Osteoblast (primary cell): ENCODE results near the gene SPINK6. TPM values are rescaled to one million over a fixed set of nuclear protein-coding genes. Genes with fewer than 3 reads are reported as not detected.

Source experiments
- DNase-seq: peaks from one replicate; pipeline ENCODE4 v3.0.0; 2011; ENCODE audit warnings: low spot score, mixed read lengths; ENCODE audit not compliant: insufficient read length; ENCODE audit errors: missing footprints
- H2AFZ ChIP-seq: 2 replicates; pipeline ENCODE4 v1.6.0; 2011; ENCODE audit warnings: mild to moderate bottlenecking, low read length
- H3K27ac ChIP-seq: 2 replicates; pipeline ENCODE4 v1.5.1; 2011; ENCODE audit warnings: mild to moderate bottlenecking, low read depth, low read length, moderate library complexity
- H3K27me3 ChIP-seq: 2 replicates; pipeline ENCODE4 v1.6.0; 2012; ENCODE audit warnings: mild to moderate bottlenecking, control low read depth, inconsistent platforms, low read length, moderate library complexity; ENCODE audit not compliant: insufficient read depth
- H3K36me3 ChIP-seq: 2 replicates; pipeline ENCODE4 v1.5.1; 2011; ENCODE audit warnings: mild to moderate bottlenecking, low read length, control low read depth, moderate library complexity; ENCODE audit not compliant: insufficient read depth
- H3K4me1 ChIP-seq: 2 replicates; pipeline ENCODE4 v1.5.1; 2011; ENCODE audit warnings: mild to moderate bottlenecking, low read length, control low read depth, moderate library complexity; ENCODE audit not compliant: insufficient read depth
- H3K4me2 ChIP-seq: 2 replicates; pipeline ENCODE4 v1.6.0; 2011; ENCODE audit warnings: mild to moderate bottlenecking, low read length; ENCODE audit not compliant: insufficient read depth
- H3K4me3 ChIP-seq: fragments of 200-600 bp; sonication (generic); 3 replicates; pipeline ENCODE4 v1.5.1; 2012; ENCODE audit warnings: mild to moderate bottlenecking, low read length, inconsistent platforms; ENCODE audit not compliant: insufficient read depth
- H3K79me2 ChIP-seq: 2 replicates; pipeline ENCODE4 v1.6.0; 2012; ENCODE audit warnings: mild to moderate bottlenecking, low read length, control low read depth, inconsistent platforms; ENCODE audit not compliant: insufficient read depth
- H3K9me3 ChIP-seq: 2 replicates; pipeline ENCODE4 v1.5.1; 2011; ENCODE audit warnings: low read depth, low read length, control low read depth
- H4K20me1 ChIP-seq: 2 replicates; pipeline ENCODE4 v1.6.0; 2012; ENCODE audit warnings: mild to moderate bottlenecking, low read length, control low read depth; ENCODE audit not compliant: insufficient read depth
- total RNA-seq: library from RNA; depleted of rRNA; stranded (reverse); fragments of >200 nt; gene quantifications from 2 replicates; pipeline ENCODE4 v1.2.3, GENCODE V29; 2012
- TF ChIP-seq, protein P1 (sequence below): IDR thresholded peaks from 2 replicates; pipeline ENCODE4 v1.5.1; 2011; ENCODE audit warnings: mild to moderate bottlenecking, low read depth, low read length, moderate library complexity; ENCODE audit errors: extremely low read depth

The SPINK6 gene, protein sequence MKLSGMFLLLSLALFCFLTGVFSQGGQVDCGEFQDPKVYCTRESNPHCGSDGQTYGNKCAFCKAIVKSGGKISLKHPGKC
- not detected in 2 replicates for total RNA-seq

GRCh38 chr5:148202531-148203203, at the start of gene SPINK6:
Gene SPINK6 (plus strand): TSS chr5:148203042. CDS start chr5:148203097, 55 bp downstream.
- DNase-seq, result no peak
- no peaks in the 10 kb centered on the region for H3K27me3 ChIP-seq
- no peaks in the 10 kb centered on the region for H3K36me3 ChIP-seq
- no peaks in the 10 kb centered on the region for H4K20me1 ChIP-seq
- no peaks in the 10 kb centered on the region for H3K79me2 ChIP-seq
- H3K27ac ChIP-seq, result no peak within 1 kb of the TSS
- TF ChIP-seq, protein P1, sequence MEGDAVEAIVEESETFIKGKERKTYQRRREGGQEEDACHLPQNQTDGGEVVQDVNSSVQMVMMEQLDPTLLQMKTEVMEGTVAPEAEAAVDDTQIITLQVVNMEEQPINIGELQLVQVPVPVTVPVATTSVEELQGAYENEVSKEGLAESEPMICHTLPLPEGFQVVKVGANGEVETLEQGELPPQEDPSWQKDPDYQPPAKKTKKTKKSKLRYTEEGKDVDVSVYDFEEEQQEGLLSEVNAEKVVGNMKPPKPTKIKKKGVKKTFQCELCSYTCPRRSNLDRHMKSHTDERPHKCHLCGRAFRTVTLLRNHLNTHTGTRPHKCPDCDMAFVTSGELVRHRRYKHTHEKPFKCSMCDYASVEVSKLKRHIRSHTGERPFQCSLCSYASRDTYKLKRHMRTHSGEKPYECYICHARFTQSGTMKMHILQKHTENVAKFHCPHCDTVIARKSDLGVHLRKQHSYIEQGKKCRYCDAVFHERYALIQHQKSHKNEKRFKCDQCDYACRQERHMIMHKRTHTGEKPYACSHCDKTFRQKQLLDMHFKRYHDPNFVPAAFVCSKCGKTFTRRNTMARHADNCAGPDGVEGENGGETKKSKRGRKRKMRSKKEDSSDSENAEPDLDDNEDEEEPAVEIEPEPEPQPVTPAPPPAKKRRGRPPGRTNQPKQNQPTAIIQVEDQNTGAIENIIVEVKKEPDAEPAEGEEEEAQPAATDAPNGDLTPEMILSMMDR, result no peak
- no peaks in the 10 kb centered on the region for H3K9me3 ChIP-seq
- H3K4me2 ChIP-seq, result no peak within 1 kb of the TSS
- no peak within 1 kb of the TSS for H3K4me3 ChIP-seq
- H3K4me1 ChIP-seq, result no peaks in the 10 kb centered on the region
- H2AFZ ChIP-seq, result no peak within 1 kb of the TSS

- Histone ChIP-seq H2AFZ (no peak overlapping the region), H3K79me2 (no peaks in the 10 kb centered on the region), H3K4me3 (no peak overlapping the region), H3K4me2 (no peak overlapping the region), H3K36me3 (no peaks in the 10 kb centered on the region), H4K20me1 (no peaks in the 10 kb centered on the region), H3K9me3 (no peaks in the 10 kb centered on the region), H3K27me3 (no peaks in the 10 kb centered on the region), H3K4me1 (no peaks in the 10 kb centered on the region), H3K27ac (no peak overlapping the region)
- TF ChIP-seq, protein P1, result no peak
- DNase-seq, result no peak
Observed at GRCh38 chr5:148156609-148157008, 46.2 kb upstream of the SPINK6 start.

DNA sequence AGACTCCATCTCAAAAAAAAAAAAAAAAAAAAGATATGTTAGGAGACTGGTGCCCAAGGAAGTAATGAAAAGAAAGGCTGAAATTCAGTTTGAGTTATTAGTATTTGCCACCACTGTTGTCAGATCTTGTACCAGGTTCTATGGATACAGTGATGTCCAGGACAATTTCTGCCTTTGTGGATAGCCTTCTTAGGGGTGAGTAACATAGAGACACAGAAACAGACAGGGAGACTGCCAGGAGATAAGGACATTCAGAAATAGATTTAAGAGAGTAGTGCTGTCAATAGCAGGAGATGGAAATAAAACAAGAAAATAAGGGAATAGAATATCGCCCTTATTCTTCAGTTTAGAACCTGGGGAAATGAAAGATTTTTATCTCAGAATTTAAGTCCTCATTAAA, 40.8 kb upstream of the SPINK6 start:
- TF ChIP-seq, protein P1, result no peak

DNA sequence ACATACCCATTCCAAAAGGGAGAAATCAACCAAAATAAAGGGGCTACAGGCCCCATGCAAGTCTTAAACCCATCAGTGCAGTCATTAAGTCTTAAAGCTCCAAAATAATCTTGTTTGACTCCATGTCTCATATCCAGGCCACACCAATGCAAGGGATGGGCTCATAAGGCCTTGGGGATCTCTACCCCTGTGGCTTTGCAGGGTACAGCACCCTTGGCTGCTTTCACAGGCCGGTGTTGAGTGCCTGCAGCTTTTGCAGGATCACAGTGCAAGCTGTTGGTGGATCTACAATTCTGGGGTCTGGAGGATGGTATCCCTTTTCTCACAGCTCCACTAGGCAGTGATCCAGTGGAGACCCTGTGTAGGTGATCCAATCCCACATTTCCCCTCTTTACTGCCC, 39.5 kb upstream of the SPINK6 start:
- no peak for DNase-seq
- no peak overlapping the region for H3K4me3 ChIP-seq
- H2AFZ ChIP-seq, result no peak overlapping the region
- TF ChIP-seq, protein P1, result no peak
- no peaks in the 10 kb centered on the region for H3K79me2 ChIP-seq
- H4K20me1 ChIP-seq, result no peaks in the 10 kb centered on the region
- no peak overlapping the region for H3K27ac ChIP-seq
- H3K4me1 ChIP-seq, result no peaks in the 10 kb centered on the region
- H3K4me2 ChIP-seq, result no peak overlapping the region
- H3K9me3 ChIP-seq, result no peaks in the 10 kb centered on the region
- H3K27me3 ChIP-seq, result no peaks in the 10 kb centered on the region
- no peaks in the 10 kb centered on the region for H3K36me3 ChIP-seq

More for the DNA sequence above, 40.8 kb upstream of the SPINK6 start:
- no peak for DNase-seq
- no peak overlapping the region for H3K27ac ChIP-seq
- H2AFZ ChIP-seq, result no peak overlapping the region
- no peaks in the 10 kb centered on the region for H3K27me3 ChIP-seq
- no peaks in the 10 kb centered on the region for H3K4me1 ChIP-seq
- no peaks in the 10 kb centered on the region for H4K20me1 ChIP-seq
- H3K36me3 ChIP-seq, result no peaks in the 10 kb centered on the region
- H3K4me2 ChIP-seq, result no peak overlapping the region
- H3K4me3 ChIP-seq, result no peak overlapping the region
- H3K79me2 ChIP-seq, result no peaks in the 10 kb centered on the region
- H3K9me3 ChIP-seq, result no peaks in the 10 kb centered on the region
